Activated T-helper 1 cell treated with anti-CD3 and anti-CD28 coated beads, Interleukin-12 subunit alpha, Interleukin-12 subunit beta, Interleukin-2, Interleukin-4 antibody, amounts not matched to agents 30 ng/mL and 10 ng/mL and 1 ng/mL, durations not matched to agents 14 hours and 24 hours and 36 hours (primary cell): ENCODE measurements around the gene CCL20. TPM values are rescaled to one million over a fixed set of nuclear protein-coding genes. Genes with fewer than 3 reads are reported as not detected.
"Not testable (repeated sequence)": the region's sequence is repeated elsewhere in the genome, so short reads cannot be mapped to it uniquely, and the experiment has no call there.

Source experiments
- DNase-seq: peaks from one replicate; pipeline ENCODE4 v3.0.0; 2021; ENCODE audit warnings: low spot score
- H3K27ac Mint-ChIP-seq: one replicate; pipeline ENCODE4 v1.8.0; 2021; ENCODE audit warnings: mild to moderate bottlenecking, mixed read lengths
- H3K27me3 Mint-ChIP-seq: one replicate; pipeline ENCODE4 v1.8.0; 2022; ENCODE audit warnings: mild to moderate bottlenecking, moderate library complexity, mixed read lengths; ENCODE audit not compliant: insufficient read depth
- H3K36me3 Mint-ChIP-seq: one replicate; pipeline ENCODE4 v1.8.0; 2021; ENCODE audit warnings: low read depth, mixed read lengths
- H3K4me1 Mint-ChIP-seq: one replicate; pipeline ENCODE4 v1.8.0; 2021; ENCODE audit warnings: low read depth, mixed read lengths
- H3K4me3 Mint-ChIP-seq: one replicate; pipeline ENCODE4 v1.8.0; 2021; ENCODE audit warnings: mild to moderate bottlenecking, moderate library complexity, mixed read lengths
- H3K9me3 Mint-ChIP-seq: one replicate; pipeline ENCODE4 v1.8.0; 2021; ENCODE audit warnings: mixed read lengths
- intact Hi-C: fragments of 100-400 bp; cut with micrococcal nuclease; formaldehyde crosslinking; loops from one replicate; pipeline ENCODE4 v1.15.1; 2024
- total RNA-seq: library from RNA; stranded (reverse); gene quantifications from 2 replicates; pipeline ENCODE4 v1.2.3, GENCODE V29; 2022

The CCL20 gene
- total RNA-seq, 1 donor from 2014 or later, result 1.2 TPM

DNA sequence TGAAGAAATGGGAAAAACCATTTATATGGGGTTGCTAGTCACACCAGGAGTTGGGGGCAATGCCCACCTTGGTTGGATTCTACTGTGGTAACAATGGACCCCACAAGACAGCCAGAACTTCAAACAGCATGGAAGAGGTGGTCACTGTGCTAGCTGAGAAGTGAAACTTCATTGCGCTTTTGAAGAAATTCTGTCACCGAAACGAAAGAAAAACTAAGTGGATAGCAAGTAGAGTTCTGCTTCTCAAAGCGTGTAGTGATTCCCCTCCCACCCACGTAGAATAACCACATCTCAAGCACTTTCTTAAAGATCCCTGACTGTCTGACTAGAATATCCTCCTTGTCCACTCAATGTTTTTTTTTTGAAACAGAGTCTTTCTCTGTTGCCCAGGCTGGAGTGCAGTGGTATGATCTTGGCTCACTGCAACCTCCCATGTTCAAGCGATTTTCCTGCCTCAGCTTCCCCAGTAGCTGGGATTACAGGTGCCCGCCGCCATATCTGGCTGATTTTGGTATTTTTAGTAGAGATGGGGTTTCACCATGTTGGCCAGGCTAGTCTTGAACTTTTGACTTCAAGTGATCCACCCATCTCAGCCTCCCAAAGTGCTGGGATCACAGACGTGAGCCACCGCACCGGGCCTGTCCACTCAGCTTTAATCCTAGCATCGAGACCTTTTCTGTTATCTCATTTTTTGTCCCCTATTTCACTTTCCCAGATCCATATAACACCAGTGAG is 30.1 kb upstream of the CCL20 start:
- H3K4me1 Mint-ChIP-seq, result peaks cover 15% of the 10 kb centered on the region
- no peak for DNase-seq
- H3K4me3 Mint-ChIP-seq, result peak overlapping the region; percentile 44
- no peaks in the 10 kb centered on the region for H3K36me3 Mint-ChIP-seq
- intact Hi-C loops, result loop anchor here (1.0 to 2.0 kb wide), 3 partner anchors 17 to 35 kb away; no protein-coding TSS in a partner anchor
- peak overlapping the region; percentile 61 for H3K27ac Mint-ChIP-seq
- no peaks in the 10 kb centered on the region for H3K9me3 Mint-ChIP-seq
- peaks cover 2% of the 10 kb centered on the region for H3K27me3 Mint-ChIP-seq

DNA sequence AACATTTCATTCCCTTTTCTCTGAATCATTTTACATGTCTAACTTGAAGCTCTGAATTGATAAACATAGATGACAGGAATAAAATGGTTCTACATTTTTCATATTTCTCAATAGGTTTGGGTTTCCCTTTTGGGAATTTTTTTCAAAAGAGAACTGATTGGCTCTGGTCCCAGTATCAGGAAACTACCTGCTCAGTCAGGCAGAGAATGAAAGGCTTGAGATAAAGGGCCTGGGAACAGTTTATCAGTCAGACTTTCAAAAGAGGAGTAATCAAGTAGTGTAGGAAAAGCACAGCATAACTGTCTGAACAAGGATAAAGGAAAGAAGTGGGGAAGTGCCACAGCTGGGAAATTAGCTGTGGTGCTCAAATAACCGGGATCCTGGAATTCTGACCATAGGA is 28.3 kb upstream of the CCL20 start:
- Mint-ChIP-seq H3K36me3 (no peaks in the 10 kb centered on the region), H3K9me3 (no peaks in the 10 kb centered on the region), H3K27me3 (peaks cover 5% of the 10 kb centered on the region), H3K4me3 (no peak overlapping the region), H3K4me1 (peaks cover 15% of the 10 kb centered on the region), H3K27ac (no peak overlapping the region)
- intact Hi-C loops, result no loop called here
- DNase-seq, result no peak

DNA sequence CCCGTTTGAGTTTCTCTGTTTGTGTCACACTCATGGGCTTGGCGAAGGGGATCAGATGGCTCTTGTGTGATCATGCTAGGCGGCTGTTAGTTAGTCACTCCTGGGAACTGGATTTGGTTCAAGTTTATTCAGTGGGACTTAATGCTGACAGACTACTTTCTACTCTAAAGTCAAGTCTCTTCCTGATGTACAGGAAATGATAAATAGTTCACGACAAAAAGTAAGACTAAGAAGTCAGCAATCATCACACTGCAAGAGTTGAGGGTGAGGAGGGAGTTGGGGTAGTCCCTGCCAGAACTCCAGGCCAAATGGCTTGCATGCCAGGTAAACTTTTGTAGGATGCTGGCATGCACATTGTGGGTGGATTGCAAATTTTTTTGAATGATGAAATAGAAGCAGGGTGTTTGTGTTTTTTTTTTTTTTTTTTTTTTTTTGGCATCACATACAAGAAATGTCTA is 25.1 kb upstream of the CCL20 start:
- H3K9me3 Mint-ChIP-seq, result no peaks in the 10 kb centered on the region
- peaks cover 7% of the 10 kb centered on the region for H3K27me3 Mint-ChIP-seq
- no peaks in the 10 kb centered on the region for H3K36me3 Mint-ChIP-seq
- H3K27ac Mint-ChIP-seq, result no peak overlapping the region
- no peak overlapping the region for H3K4me3 Mint-ChIP-seq
- no peak for DNase-seq
- H3K4me1 Mint-ChIP-seq, result peaks cover 6% of the 10 kb centered on the region
- intact Hi-C loops, result no loop called here

DNA sequence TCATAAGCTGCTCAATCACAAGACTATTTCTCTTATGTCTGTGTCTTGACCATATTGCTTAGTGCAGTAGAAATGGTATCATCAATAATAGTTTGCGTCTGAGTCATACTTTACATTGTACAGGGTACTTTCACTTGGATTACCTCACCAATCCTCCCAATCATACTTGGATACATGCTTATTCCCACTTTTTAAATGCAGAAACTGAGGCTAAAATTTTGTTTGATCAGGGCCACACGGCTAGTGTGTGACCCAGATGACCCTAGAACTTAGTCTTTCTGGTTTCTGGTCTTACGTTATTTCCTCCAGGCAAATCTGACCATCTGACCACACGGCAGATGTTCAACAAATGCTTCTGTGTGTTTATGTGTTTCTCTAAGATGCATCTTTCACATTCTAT is 23.8 kb upstream of the CCL20 start:
- Mint-ChIP-seq H3K9me3 (no peaks in the 10 kb centered on the region), H3K36me3 (no peaks in the 10 kb centered on the region), H3K4me3 (no peak overlapping the region), H3K27me3 (peaks cover 7% of the 10 kb centered on the region), H3K4me1 (no peaks in the 10 kb centered on the region), H3K27ac (no peak overlapping the region)
- intact Hi-C loops, result no loop called here
- DNase-seq, result no peak

DNA sequence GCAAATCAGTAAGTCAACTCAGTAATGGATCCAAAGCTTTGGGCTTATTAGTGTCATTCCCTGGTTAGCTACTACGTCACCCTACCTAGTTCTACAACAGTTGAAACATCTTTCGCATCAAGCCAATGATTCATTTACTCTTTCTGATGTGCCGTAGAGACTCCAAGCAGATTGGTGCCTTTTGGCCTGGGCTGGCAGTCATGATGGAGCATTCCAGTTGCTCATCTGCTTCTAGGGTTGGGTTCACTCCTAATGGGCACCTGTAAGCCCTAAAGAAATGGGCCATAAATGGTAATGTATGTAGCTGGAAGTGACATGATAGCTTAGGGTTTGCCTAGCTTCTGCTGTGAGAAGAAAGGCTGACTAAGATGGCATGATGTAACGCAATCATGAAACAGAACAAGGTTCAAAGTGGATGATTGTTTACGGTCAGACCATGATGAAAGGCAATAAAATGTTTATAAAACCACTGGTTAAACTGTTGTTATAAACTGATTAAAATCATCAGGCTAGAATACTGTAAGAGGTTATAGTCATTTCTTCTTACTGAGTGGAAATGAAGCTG is 20.4 kb upstream of the CCL20 start:
- intact Hi-C loops, result no loop called here
- Mint-ChIP-seq H3K27ac (no peak overlapping the region), H3K4me1 (no peaks in the 10 kb centered on the region), H3K4me3 (no peak overlapping the region), H3K27me3 (peaks cover 8% of the 10 kb centered on the region), H3K36me3 (no peaks in the 10 kb centered on the region), H3K9me3 (no peaks in the 10 kb centered on the region)
- DNase-seq, result no peak

DNA sequence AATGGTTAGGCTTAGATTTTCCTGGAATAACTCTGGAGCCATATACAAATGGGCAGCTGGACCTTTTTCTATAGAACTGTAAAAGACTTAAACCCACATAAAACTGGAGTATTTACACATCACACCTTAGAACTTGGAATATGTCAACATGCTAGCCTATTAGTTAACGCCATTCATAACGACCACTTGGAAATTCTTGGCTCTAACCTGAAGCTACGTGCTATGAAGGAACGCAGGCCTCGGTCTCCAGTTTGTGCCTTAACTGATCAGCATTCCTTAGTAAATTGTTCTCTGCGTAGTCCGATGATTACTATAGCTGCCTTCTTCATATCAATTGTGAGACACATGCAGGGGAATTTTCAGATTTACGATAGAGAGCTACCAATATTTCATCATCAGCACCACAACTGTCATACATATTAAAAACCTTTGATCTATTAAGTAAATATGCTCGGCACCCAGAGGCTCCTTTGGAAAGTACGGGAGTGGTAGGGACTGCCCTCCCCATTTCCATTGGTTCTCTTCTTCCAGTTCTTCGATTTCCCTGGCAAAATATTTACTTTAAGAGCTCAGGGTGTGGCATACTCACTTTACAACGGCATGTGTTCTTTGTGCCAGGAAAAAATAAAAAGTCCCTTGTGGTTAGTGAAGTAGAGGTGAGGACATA is 17.5 kb upstream of the CCL20 start:
- H3K4me1 Mint-ChIP-seq, result no peaks in the 10 kb centered on the region
- H3K27ac Mint-ChIP-seq, result no peak overlapping the region
- DNase-seq, result no peak
- no peak overlapping the region for H3K4me3 Mint-ChIP-seq
- no peaks in the 10 kb centered on the region for H3K36me3 Mint-ChIP-seq
- H3K9me3 Mint-ChIP-seq, result no peaks in the 10 kb centered on the region
- H3K27me3 Mint-ChIP-seq, result peaks cover 2% of the 10 kb centered on the region
- intact Hi-C loops, result no loop called here

DNA sequence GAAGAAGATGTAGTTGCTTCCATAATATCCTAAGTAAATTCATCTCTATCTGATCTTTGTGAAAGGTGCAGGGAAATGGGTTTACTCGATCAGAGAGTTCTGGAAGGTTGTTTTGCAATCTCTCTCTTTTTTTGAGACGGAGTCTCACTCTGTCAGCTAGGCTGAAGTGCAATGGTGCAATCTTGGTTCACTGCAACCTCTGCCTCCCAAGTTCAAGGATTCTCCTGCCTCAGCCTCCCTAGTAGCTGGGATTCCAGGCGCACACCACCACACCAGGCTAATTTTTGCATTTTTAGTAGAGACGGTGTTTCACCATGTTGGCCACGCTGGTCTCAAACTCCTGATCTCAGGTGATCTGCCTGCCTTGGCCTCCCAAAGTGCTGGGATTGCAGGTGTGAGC is 16.9 kb upstream of the CCL20 start:
- H3K4me1 Mint-ChIP-seq, H3K4me3 Mint-ChIP-seq, H3K9me3 Mint-ChIP-seq, intact Hi-C loops, H3K27ac Mint-ChIP-seq, H3K36me3 Mint-ChIP-seq, DNase-seq, H3K27me3 Mint-ChIP-seq: not testable (repeated sequence)

DNA sequence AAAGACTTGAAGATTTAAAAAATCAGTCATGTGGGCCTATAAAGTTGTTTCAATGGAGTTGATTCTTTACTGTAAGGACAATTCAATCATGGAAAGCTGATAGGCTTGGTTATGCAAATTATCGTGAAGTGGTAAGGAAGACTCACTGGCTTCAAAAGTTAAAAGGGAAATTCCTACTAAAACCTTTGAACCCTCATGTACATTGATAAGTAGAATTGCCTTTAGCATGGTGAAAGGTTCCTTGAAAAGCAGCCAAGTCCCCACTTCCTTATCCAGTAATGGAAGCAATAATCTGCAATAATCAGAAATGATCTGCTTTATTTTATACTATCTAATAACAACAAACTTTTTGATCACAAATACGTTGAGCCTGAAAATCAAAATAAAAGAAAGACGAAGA is 14.4 kb upstream of the CCL20 start:
- Mint-ChIP-seq H3K4me3 (no peak overlapping the region), H3K9me3 (no peaks in the 10 kb centered on the region), H3K27me3 (peaks cover 4% of the 10 kb centered on the region), H3K27ac (no peak overlapping the region), H3K36me3 (no peaks in the 10 kb centered on the region), H3K4me1 (no peaks in the 10 kb centered on the region)
- intact Hi-C loops, result no loop called here
- DNase-seq, result no peak

DNA sequence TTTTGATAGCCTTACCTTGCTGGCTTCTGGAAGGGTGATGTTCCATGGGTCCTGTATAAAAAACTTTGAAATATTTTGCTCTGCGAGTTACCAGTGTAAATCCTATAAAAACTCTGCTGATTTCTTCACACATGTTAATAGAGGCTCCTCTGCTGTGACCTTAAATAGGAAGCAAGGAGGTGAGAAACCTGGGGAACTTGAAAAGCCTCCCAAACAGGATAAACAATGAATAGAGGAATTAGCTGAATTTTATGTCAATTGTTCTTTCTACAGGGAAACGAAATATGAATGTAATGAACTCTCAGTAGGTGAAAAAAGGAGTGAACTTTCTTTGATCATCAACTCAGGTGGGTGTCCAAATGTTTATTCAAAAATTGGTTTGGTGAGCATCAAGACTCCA is 10.8 kb upstream of the CCL20 start:
- Mint-ChIP-seq H3K9me3 (no peaks in the 10 kb centered on the region), H3K4me3 (no peak overlapping the region), H3K27ac (no peak overlapping the region), H3K36me3 (no peaks in the 10 kb centered on the region), H3K27me3 (peaks cover 2% of the 10 kb centered on the region), H3K4me1 (peaks cover 8% of the 10 kb centered on the region)
- intact Hi-C loops, result no loop called here
- no peak for DNase-seq

DNA sequence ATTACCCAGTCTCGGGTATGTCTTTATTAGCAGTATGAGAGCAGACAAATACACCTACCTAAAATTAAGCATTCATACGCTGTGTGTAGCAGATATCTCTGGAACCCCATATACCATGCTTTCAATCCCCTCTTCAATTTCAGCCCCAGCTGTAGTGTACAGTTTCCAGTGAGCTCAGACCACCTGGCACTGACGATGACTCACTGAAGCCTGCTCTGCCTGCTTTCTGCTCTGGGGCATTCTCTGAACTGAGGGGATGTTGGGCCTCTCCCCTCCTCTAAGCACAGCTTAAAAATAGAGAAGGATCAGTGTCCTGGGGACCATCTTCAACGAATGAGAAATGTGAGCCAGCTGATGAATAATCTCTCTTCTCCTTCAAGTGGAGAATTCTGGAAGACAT is 8.7 kb upstream of the CCL20 start:
- H3K27me3 Mint-ChIP-seq, result peaks cover 2% of the 10 kb centered on the region
- H3K4me1 Mint-ChIP-seq, result peaks cover 8% of the 10 kb centered on the region
- no peak for DNase-seq
- no peaks in the 10 kb centered on the region for H3K9me3 Mint-ChIP-seq
- H3K27ac Mint-ChIP-seq, result no peak overlapping the region
- intact Hi-C loops, result loop anchor here (1.0 to 2.0 kb wide), 2 partner anchors 13 to 22 kb away; no protein-coding TSS in a partner anchor
- H3K36me3 Mint-ChIP-seq, result no peaks in the 10 kb centered on the region
- H3K4me3 Mint-ChIP-seq, result no peak overlapping the region

DNA sequence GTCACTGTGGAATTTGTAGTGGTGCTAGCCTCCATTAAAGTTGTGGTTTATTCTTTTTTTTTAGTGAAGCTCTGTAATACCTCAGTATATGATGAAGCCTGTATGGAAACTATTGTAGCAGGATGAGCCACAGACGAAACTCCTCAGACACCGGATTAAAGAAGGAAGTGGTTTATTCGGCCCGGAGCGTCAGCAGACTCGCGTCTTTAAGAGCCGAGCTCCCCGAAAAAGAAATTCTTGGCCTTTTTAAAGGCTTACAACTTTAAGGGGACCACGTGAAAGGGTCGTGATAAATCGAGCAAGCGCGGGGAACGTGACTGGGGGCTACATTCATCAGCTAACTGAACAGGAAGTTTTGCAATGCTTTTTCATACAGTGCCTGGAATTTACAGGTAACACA is 8.1 kb upstream of the CCL20 start:
- Mint-ChIP-seq H3K36me3 (no peaks in the 10 kb centered on the region), H3K4me3 (peak overlapping the region; percentile 67), H3K4me1 (peaks cover 8% of the 10 kb centered on the region), H3K27me3 (peaks cover 2% of the 10 kb centered on the region), H3K27ac (peak overlapping the region; percentile 77), H3K9me3 (no peaks in the 10 kb centered on the region)
- intact Hi-C loops, result loop anchor here (1.0 to 2.0 kb wide), 2 partner anchors 13 to 23 kb away; no protein-coding TSS in a partner anchor
- DNase-seq, result no peak

DNA sequence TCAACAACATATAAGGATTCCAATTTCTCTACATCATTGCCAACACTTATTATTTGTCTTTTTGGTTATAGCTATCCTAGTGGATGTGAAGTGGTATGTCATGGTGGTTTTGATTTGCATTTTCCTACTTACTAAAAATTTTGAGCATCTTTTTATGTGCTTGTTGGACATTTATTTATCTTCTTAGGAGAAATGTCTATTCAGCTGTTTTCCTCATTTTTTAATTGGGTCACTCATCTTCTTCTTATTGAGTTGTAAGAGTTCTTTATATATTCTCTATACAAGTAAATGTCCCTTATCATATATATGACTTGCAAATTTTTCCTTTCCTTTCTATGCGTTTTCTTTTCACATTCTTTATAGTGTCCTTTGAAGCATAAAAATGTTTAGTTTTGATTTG is 4.7 kb upstream of the CCL20 start:
- Mint-ChIP-seq H3K9me3 (no peaks in the 10 kb centered on the region), H3K27ac (no peak overlapping the region)
- intact Hi-C loops, result no loop called here

DNA sequence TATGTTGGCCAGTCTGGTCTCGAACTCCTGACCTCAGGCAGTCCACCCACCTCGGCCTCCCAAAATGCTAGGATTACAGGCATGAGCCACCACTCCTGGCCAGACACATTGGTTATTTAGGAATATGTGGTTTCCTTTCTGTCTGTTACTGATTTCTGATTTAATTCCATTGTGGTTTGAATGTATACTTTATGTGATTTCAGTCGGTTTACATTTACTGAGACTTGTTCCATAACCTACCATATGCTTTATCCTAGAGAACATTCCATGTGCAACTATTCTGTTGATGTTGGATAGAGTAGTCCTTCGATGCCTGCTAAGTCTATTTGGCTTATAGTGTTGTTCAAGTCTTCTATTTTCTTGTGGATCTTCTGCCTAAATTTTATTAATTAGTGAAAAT is 1.6 kb upstream of the CCL20 start:
- H3K36me3 Mint-ChIP-seq, result peaks cover 1% of the 10 kb centered on the region
- H3K4me1 Mint-ChIP-seq, result peaks cover 5% of the 10 kb centered on the region
- no peak for DNase-seq
- H3K27me3 Mint-ChIP-seq, result no peaks in the 10 kb centered on the region
- intact Hi-C loops, result no loop called here
- H3K9me3 Mint-ChIP-seq, result no peaks in the 10 kb centered on the region
- H3K4me3 Mint-ChIP-seq, result no peak overlapping the region
- no peak overlapping the region for H3K27ac Mint-ChIP-seq

More for the DNA sequence above, 4.7 kb upstream of the CCL20 start:
- Mint-ChIP-seq H3K4me1 (peaks cover 11% of the 10 kb centered on the region), H3K27me3 (no peaks in the 10 kb centered on the region), H3K36me3 (peaks cover 1% of the 10 kb centered on the region), H3K4me3 (no peak overlapping the region)
- no peak for DNase-seq
